ENCODE data around the gene MOB2.

The MOB2 gene

GRCh38 chr11:1484695-1485503, 1.7 kb downstream of the MOB2 start:
- H4K20me1 ChIP-seq (ENCODE audit: insufficient read depth) = no peaks in the 10 kb centered on the region
- H3K27ac ChIP-seq = no peak overlapping the region
- no peaks in the 10 kb centered on the region for H3K4me1 ChIP-seq (ENCODE audit: low read depth, poor library complexity, severe bottlenecking)
- H3K36me3 ChIP-seq (ENCODE audit: insufficient read depth) = no peaks in the 10 kb centered on the region
- H3K4me2 ChIP-seq = no peak overlapping the region
- no peaks in the 10 kb centered on the region for H3K79me2 ChIP-seq (ENCODE audit: insufficient read depth, low read depth)
- H3K27me3 ChIP-seq (ENCODE audit: insufficient read depth, low read depth) = no peaks in the 10 kb centered on the region
- no peak overlapping the region for H2AFZ ChIP-seq (ENCODE audit: low read depth)
- TF ChIP-seq, protein P1, sequence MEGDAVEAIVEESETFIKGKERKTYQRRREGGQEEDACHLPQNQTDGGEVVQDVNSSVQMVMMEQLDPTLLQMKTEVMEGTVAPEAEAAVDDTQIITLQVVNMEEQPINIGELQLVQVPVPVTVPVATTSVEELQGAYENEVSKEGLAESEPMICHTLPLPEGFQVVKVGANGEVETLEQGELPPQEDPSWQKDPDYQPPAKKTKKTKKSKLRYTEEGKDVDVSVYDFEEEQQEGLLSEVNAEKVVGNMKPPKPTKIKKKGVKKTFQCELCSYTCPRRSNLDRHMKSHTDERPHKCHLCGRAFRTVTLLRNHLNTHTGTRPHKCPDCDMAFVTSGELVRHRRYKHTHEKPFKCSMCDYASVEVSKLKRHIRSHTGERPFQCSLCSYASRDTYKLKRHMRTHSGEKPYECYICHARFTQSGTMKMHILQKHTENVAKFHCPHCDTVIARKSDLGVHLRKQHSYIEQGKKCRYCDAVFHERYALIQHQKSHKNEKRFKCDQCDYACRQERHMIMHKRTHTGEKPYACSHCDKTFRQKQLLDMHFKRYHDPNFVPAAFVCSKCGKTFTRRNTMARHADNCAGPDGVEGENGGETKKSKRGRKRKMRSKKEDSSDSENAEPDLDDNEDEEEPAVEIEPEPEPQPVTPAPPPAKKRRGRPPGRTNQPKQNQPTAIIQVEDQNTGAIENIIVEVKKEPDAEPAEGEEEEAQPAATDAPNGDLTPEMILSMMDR (conservative IDR thresholded peaks at IDR 0.05; ENCODE audit: low read depth, low read length) = no peak
- H3K4me3 ChIP-seq (IDR thresholded peaks at IDR 0.05; ENCODE audit: insufficient read depth, low read depth, low read length) = no peak overlapping the region
- no peak overlapping the region for H3K9ac ChIP-seq

DNA sequence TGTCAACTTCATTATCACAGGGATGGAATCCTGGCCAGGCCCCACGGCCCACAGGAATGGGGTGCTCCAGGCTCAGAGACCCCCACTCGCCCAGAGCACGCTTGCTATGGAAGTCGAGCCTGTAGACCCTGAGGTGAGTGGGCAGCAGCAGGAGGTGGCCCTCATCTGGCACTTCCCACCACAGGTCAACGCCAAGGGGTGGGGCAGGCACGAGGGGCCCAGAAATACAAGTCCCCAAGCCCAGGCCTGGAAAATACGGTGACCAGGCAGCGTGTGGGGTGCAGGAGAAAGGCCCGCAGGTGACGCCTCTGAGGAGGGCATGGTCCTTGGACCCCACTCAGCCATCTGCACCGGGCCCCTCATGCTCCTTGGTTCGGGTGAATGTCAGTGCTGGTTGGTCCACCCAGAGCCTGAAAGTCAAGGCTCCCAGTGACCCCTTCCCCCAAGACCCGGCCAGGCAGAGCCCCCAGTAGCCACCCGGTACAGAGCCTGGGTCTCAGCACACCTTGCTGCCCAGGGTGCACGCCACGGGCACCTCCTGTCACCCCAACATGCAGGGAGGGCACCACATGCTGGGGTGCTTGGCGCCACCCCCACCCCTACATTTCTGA, 2.4 kb downstream of the MOB2 start:
- no peaks in the 10 kb centered on the region for H3K4me1 ChIP-seq (ENCODE audit: low read depth, poor library complexity, severe bottlenecking)

GRCh38 chr11:1483445-1483961, 3.1 kb downstream of the MOB2 start:
- Histone ChIP-seq H3K4me2 (no peak overlapping the region), H3K36me3 (ENCODE audit: insufficient read depth) (no peaks in the 10 kb centered on the region), H2AFZ (ENCODE audit: low read depth) (no peak overlapping the region), H3K4me3 (IDR thresholded peaks at IDR 0.05; ENCODE audit: insufficient read depth, low read depth, low read length) (no peak overlapping the region), H4K20me1 (ENCODE audit: insufficient read depth) (no peaks in the 10 kb centered on the region), H3K27me3 (ENCODE audit: insufficient read depth, low read depth) (no peaks in the 10 kb centered on the region), H3K79me2 (ENCODE audit: insufficient read depth, low read depth) (no peaks in the 10 kb centered on the region), H3K9ac (no peak overlapping the region), H3K4me1 (ENCODE audit: low read depth, poor library complexity, severe bottlenecking) (no peaks in the 10 kb centered on the region), H3K27ac (no peak overlapping the region)
- TF ChIP-seq, protein P1 (conservative IDR thresholded peaks at IDR 0.05; ENCODE audit: low read depth, low read length) = no peak

More for the DNA sequence above, 2.4 kb downstream of the MOB2 start:
- TF ChIP-seq, protein P1 (conservative IDR thresholded peaks at IDR 0.05; ENCODE audit: low read depth, low read length) = no peak
- H3K4me3 ChIP-seq (IDR thresholded peaks at IDR 0.05; ENCODE audit: insufficient read depth, low read depth, low read length) = no peak overlapping the region
- no peak overlapping the region for H3K4me2 ChIP-seq
- no peak overlapping the region for H3K9ac ChIP-seq
- H2AFZ ChIP-seq (ENCODE audit: low read depth) = no peak overlapping the region
- H3K79me2 ChIP-seq (ENCODE audit: insufficient read depth, low read depth) = no peaks in the 10 kb centered on the region
- H4K20me1 ChIP-seq (ENCODE audit: insufficient read depth) = no peaks in the 10 kb centered on the region
- H3K27me3 ChIP-seq (ENCODE audit: insufficient read depth, low read depth) = no peaks in the 10 kb centered on the region
- H3K36me3 ChIP-seq (ENCODE audit: insufficient read depth) = no peaks in the 10 kb centered on the region
- H3K27ac ChIP-seq = no peak overlapping the region

DNA sequence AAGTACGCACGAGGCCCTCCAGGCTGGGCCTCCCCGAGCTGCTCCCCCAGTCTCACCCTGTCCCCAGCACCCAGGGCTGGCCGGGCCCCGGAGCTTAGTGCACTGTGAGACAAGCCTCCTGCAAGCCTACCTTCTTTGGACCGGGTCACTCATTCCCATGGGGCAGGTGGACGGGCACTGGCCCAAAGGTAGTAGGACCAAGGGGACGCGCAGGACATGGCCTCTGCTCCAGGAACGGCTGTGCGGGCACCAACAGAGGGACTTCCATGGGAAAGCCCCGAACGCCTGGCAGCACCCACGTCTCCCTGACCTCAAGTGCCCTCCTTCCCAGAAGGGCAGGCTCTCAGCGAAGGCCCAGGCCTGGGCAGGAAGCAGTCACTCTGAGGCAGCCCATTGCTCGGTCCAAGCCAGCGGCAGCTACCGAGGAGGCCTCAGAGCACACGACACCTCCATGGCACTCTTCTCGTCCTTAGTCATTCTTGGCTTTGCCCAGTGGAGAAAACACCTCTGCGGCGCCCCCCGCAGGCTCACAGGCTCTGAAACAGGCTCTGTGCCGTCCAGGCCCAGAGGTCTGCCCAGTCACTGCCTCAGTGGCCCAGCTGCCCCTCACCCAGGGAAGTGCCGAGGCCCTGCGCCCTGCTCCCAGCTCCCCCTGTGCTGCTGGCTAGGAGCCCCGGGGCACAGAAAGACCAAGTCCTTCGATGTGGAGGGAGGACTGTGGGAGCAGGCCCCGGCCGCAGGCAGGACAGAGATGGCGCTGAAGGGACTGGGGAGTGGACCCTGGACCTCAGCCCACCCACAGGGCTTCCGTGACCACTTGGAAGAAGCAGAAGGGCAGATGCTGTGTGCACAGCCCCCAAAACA, 3.8 kb downstream of the MOB2 start:
- TF ChIP-seq, protein P1 (conservative IDR thresholded peaks at IDR 0.05; ENCODE audit: low read depth, low read length) = no peak
- Histone ChIP-seq H3K36me3 (ENCODE audit: insufficient read depth) (no peaks in the 10 kb centered on the region), H3K4me2 (no peak overlapping the region), H3K27ac (no peak overlapping the region), H3K27me3 (ENCODE audit: insufficient read depth, low read depth) (no peaks in the 10 kb centered on the region), H3K79me2 (ENCODE audit: insufficient read depth, low read depth) (no peaks in the 10 kb centered on the region), H3K9ac (no peak overlapping the region), H3K4me3 (IDR thresholded peaks at IDR 0.05; ENCODE audit: insufficient read depth, low read depth, low read length) (no peak overlapping the region), H2AFZ (ENCODE audit: low read depth) (no peak overlapping the region), H4K20me1 (ENCODE audit: insufficient read depth) (no peaks in the 10 kb centered on the region), H3K4me1 (ENCODE audit: low read depth, poor library complexity, severe bottlenecking) (no peaks in the 10 kb centered on the region)
